Measurements from ENCODE around the gene BCL2.

DNA sequence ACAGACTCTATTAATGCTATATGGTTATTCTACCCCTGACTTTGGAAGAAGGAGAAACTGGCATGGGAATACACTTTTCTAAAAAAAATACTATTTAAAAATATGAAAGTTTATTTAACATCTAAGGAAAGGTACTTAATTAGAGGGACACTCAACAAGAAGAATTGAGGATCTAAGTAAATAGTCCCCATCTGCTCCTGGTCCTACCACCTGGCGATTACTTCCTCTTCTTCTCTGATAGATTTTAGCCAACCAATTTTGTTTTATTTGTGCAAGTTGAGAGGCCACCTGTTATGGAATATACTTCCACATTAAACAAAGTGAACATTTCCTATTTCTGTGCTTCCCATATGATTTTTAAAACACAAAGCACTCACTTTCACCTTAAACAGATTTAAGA lies 111.7 kb downstream of the BCL2 start:
- no peak for TF ChIP-seq POLR2A (IDR thresholded peaks at IDR 0.05; ENCODE audit: low read depth, low read length)
- TF ChIP-seq TAF1 (IDR thresholded peaks at IDR 0.05; ENCODE audit: borderline replicate concordance, low read depth, low read length) = no peak
- no peak for TF ChIP-seq POLR2AphosphoS5 (IDR thresholded peaks at IDR 0.05; ENCODE audit: low read depth, low read length)

Measured in GM12892 (cell line).